Measurements from ENCODE around the gene LAMA4.

Gene LAMA4

DNA sequence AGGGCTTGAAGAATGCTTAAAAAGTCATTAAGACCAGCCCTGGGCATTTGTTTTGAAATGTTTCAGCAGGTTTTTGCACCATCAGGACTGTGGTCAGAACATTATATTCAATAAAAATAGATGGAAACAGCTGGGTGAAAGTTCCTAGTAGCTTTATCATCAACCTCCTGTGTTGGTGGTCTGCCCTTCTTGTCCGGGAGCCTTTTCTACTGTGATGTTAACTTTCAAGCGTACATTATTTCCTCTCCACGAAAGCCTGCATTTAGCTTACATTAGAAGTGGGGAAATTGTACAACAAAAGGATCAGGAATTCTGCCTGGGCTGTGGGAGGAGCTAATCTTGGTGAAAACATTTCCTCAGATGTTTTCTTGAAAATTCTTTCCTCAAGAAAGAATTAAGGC lies 71.1 kb downstream of the LAMA4 start:
- no peaks in the 10 kb centered on the region for H3K9me3 ChIP-seq (ENCODE audit: control insufficient read depth, insufficient read depth, low read length)
- no peak overlapping the region for H3K4me3 ChIP-seq (ENCODE audit: low read depth, low read length)
- H3K9ac ChIP-seq (ENCODE audit: low read depth, low read length): no peak overlapping the region
- no peak overlapping the region for H3K27ac ChIP-seq (ENCODE audit: low read depth, low read length)
- H3K36me3 ChIP-seq (ENCODE audit: control insufficient read depth, insufficient read depth, low read length): no peaks in the 10 kb centered on the region
- H3K4me1 ChIP-seq (ENCODE audit: control insufficient read depth, insufficient read depth, low read length): no peaks in the 10 kb centered on the region; the same call in 1 of the 2 replicates
- no peaks in the 10 kb centered on the region for H3K27me3 ChIP-seq (ENCODE audit: control insufficient read depth, insufficient read depth, low read length)

DNA sequence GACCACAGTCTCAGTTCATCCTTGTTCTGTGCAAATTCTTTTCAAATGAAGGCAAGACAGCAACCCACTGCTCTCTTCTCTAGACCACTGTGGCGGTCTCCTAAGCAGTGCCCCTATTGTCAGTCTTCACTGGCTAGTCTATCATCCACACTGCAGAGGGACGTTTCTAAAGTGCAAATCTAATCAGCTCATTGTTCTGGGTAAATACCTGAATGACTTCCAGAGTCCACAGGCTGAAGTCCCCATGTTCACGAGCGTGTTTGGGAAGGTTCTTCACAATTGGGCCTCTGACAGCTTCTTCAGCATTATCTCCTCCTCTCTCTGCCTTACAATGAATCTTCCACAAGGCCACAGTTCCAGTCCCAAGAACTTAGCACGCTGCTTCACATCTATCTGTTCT lies 73.2 kb downstream of the LAMA4 start:
- H3K9me3 ChIP-seq (ENCODE audit: control insufficient read depth, insufficient read depth, low read length): no peaks in the 10 kb centered on the region
- no peaks in the 10 kb centered on the region for H3K36me3 ChIP-seq (ENCODE audit: control insufficient read depth, insufficient read depth, low read length)
- H3K27ac ChIP-seq (ENCODE audit: low read depth, low read length): no peak overlapping the region
- no peaks in the 10 kb centered on the region; the same call in 1 of the 2 replicates for H3K4me1 ChIP-seq (ENCODE audit: control insufficient read depth, insufficient read depth, low read length)
- no peak overlapping the region for H3K4me3 ChIP-seq (ENCODE audit: low read depth, low read length)
- no peaks in the 10 kb centered on the region for H3K27me3 ChIP-seq (ENCODE audit: control insufficient read depth, insufficient read depth, low read length)
- no peak overlapping the region for H3K9ac ChIP-seq (ENCODE audit: low read depth, low read length)

DNA sequence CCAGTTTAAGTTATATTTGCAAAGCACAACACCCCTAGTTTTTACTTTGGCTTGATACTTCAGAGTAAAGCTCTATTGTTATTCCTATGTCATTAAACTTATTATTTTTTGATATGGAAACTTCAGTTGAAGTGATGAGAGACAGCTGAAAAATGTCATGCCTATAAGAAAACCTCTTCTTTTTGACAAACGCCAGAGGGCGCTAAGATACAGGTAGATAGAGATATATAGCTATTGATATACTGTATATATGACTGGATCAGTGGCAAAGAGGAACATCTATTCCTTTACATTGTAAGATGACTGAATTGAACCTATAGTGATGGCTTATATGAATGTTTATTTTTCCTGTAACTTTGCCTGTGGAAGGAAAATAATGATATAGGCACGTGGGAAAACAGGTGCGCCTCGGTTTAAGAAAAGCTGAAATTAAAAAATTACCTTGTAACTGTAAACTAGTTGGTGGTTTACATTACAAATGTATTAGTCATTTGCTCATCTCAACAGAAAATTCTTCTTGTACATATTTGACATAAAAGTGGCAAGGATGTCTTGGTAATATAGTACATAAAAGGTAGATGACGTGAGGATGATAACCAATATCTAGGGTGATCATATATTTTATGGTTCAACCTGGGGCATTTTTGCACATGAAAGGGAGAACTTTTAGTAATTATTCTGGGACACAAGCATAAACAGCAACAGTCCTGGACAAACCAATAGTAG lies 74.1 kb downstream of the LAMA4 start:
- H3K27ac ChIP-seq (ENCODE audit: low read depth, low read length): no peak overlapping the region
- no peaks in the 10 kb centered on the region for H3K36me3 ChIP-seq (ENCODE audit: control insufficient read depth, insufficient read depth, low read length)
- no peaks in the 10 kb centered on the region for H3K27me3 ChIP-seq (ENCODE audit: control insufficient read depth, insufficient read depth, low read length)
- no peak overlapping the region for H3K4me3 ChIP-seq (ENCODE audit: low read depth, low read length)
- H3K4me1 ChIP-seq (ENCODE audit: control insufficient read depth, insufficient read depth, low read length): no peaks in the 10 kb centered on the region; the same call in 1 of the 2 replicates
- no peaks in the 10 kb centered on the region for H3K9me3 ChIP-seq (ENCODE audit: control insufficient read depth, insufficient read depth, low read length)
- no peak overlapping the region for H3K9ac ChIP-seq (ENCODE audit: low read depth, low read length)

DNA sequence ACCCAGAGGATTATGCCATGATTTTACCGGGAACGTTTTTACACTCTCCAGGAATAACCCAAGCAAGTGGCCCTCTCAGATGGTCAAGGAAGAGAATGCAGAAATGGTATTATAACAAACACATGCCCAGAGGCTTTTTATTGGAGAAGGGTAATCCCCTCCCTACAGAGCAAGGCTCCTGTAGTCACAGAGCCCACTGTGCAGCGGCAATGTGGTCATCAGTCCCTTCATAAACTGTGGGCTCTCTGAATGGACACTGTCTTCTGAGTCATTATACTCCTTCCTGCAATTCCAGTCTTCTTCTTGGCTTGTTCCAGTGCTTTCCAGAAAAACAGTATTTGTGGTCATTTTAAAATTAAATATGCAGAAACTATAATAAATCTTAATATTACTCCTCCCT lies 74.7 kb downstream of the LAMA4 start:
- Histone ChIP-seq H3K27me3 (ENCODE audit: control insufficient read depth, insufficient read depth, low read length) (no peaks in the 10 kb centered on the region), H3K27ac (ENCODE audit: low read depth, low read length) (no peak overlapping the region), H3K4me3 (ENCODE audit: low read depth, low read length) (no peak overlapping the region), H3K36me3 (ENCODE audit: control insufficient read depth, insufficient read depth, low read length) (no peaks in the 10 kb centered on the region), H3K9me3 (ENCODE audit: control insufficient read depth, insufficient read depth, low read length) (no peaks in the 10 kb centered on the region), H3K9ac (ENCODE audit: low read depth, low read length) (no peak overlapping the region), H3K4me1 (ENCODE audit: control insufficient read depth, insufficient read depth, low read length) (no peaks in the 10 kb centered on the region)

DNA sequence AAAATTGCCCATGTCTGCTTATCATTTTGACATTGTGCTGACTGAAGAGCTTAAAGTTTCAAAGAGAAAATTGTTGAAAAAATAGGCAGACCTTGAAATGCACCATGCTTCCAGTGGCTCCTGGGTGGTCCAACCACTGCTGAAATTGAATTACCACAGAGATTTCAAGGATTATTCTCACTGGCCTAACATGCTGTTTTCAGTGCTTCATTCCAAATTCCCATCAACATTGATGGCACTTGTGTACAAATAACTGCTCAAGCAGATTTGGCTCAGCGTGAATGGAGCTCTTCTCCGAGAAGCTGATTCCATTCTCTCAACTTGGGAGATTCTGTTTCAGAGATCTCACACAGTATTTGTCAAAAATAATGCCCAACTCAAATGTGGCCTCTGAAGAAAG lies 75.5 kb downstream of the LAMA4 start:
- H3K9ac ChIP-seq (ENCODE audit: low read depth, low read length): no peak overlapping the region
- H3K4me1 ChIP-seq (ENCODE audit: control insufficient read depth, insufficient read depth, low read length): no peaks in the 10 kb centered on the region
- no peaks in the 10 kb centered on the region for H3K27me3 ChIP-seq (ENCODE audit: control insufficient read depth, insufficient read depth, low read length)
- H3K4me3 ChIP-seq (ENCODE audit: low read depth, low read length): no peak overlapping the region
- no peaks in the 10 kb centered on the region for H3K36me3 ChIP-seq (ENCODE audit: control insufficient read depth, insufficient read depth, low read length)
- H3K27ac ChIP-seq (ENCODE audit: low read depth, low read length): no peak overlapping the region
- H3K9me3 ChIP-seq (ENCODE audit: control insufficient read depth, insufficient read depth, low read length): no peaks in the 10 kb centered on the region

DNA sequence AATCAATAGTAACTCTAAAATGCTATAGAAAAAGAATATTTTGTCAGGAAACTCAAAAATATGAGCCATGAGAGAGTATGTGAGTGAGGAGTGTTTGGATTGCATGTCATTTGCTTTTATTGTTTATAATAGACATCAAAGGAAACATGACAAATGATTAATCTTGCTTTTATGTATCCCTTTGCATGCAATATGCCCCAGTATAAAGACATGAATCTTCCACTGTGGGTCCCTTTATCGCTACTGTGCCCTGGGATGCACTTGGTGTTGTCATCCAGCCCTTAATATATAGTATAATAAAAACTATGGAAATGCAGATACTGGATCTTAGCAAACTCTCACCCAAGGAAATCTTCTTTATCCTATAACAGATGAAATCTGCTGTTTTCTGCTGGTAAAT lies 77.3 kb downstream of the LAMA4 start:
- no peak overlapping the region for H3K9ac ChIP-seq (ENCODE audit: low read depth, low read length)
- H3K27ac ChIP-seq (ENCODE audit: low read depth, low read length): no peak overlapping the region
- H3K4me3 ChIP-seq (ENCODE audit: low read depth, low read length): no peak overlapping the region
- no peaks in the 10 kb centered on the region for H3K27me3 ChIP-seq (ENCODE audit: control insufficient read depth, insufficient read depth, low read length)
- no peaks in the 10 kb centered on the region for H3K36me3 ChIP-seq (ENCODE audit: control insufficient read depth, insufficient read depth, low read length)
- H3K9me3 ChIP-seq (ENCODE audit: control insufficient read depth, insufficient read depth, low read length): no peaks in the 10 kb centered on the region
- peaks cover 3% of the 10 kb centered on the region; the same call in 1 of the 2 replicates for H3K4me1 ChIP-seq (ENCODE audit: control insufficient read depth, insufficient read depth, low read length)

DNA sequence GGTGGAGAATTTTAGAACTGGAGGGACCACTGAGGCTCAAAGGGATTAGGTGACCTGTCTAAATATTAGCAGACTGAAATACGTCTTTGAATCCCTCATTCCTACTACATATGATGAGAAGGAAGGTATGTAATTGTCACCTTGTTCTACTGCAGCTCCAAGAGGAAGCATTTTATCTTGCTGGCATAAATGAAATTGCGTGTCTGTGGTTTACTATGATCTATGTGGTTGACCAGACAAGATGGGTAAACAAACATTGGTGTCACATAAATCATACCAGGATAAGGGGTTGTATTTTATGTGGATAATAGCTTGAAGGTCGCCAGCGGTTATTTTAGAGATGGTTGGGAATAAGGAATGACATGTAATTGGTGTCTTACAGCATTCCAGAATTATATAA lies 78.2 kb downstream of the LAMA4 start:
- Histone ChIP-seq H3K4me1 (ENCODE audit: control insufficient read depth, insufficient read depth, low read length) (peaks cover 3% of the 10 kb centered on the region; the same call in 1 of the 2 replicates), H3K36me3 (ENCODE audit: control insufficient read depth, insufficient read depth, low read length) (no peaks in the 10 kb centered on the region), H3K4me3 (ENCODE audit: low read depth, low read length) (no peak overlapping the region), H3K27me3 (ENCODE audit: control insufficient read depth, insufficient read depth, low read length) (no peaks in the 10 kb centered on the region), H3K9ac (ENCODE audit: low read depth, low read length) (no peak overlapping the region), H3K27ac (ENCODE audit: low read depth, low read length) (no peak overlapping the region), H3K9me3 (ENCODE audit: control insufficient read depth, insufficient read depth, low read length) (no peaks in the 10 kb centered on the region)

DNA sequence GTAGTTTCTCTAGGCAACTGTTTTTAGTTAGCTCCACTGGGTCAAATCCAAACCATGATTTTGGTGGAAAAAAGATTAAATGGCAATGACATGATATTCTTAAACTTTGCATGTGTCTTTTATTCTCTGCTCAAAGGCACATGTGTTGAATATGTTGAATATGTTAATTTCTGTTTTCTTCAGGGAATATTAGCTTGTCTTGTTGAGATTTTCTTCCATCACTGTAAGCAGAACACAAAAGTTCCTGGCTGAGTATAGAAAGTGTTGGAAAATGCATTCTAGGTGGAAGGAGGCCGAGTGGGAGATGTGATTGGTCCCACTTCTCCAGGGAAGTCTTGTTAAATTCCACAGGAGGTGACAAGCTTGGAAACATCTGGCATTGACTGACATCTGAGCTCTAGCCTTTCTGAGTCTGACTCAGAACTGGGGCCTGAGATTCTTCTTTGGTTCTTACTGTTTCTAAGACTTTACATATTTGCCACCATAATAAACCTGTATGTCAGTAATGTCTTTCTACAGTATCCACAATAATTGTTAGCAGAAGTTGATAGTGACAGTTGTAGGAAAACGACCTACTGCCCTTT lies 81.1 kb downstream of the LAMA4 start:
- Histone ChIP-seq H3K27ac (ENCODE audit: low read depth, low read length) (no peak overlapping the region), H3K9ac (ENCODE audit: low read depth, low read length) (no peak overlapping the region), H3K36me3 (ENCODE audit: control insufficient read depth, insufficient read depth, low read length) (no peaks in the 10 kb centered on the region), H3K27me3 (ENCODE audit: control insufficient read depth, insufficient read depth, low read length) (no peaks in the 10 kb centered on the region), H3K4me3 (ENCODE audit: low read depth, low read length) (no peak overlapping the region), H3K4me1 (ENCODE audit: control insufficient read depth, insufficient read depth, low read length) (peaks cover 3% of the 10 kb centered on the region; the same call in 1 of the 2 replicates), H3K9me3 (ENCODE audit: control insufficient read depth, insufficient read depth, low read length) (no peaks in the 10 kb centered on the region)

DNA sequence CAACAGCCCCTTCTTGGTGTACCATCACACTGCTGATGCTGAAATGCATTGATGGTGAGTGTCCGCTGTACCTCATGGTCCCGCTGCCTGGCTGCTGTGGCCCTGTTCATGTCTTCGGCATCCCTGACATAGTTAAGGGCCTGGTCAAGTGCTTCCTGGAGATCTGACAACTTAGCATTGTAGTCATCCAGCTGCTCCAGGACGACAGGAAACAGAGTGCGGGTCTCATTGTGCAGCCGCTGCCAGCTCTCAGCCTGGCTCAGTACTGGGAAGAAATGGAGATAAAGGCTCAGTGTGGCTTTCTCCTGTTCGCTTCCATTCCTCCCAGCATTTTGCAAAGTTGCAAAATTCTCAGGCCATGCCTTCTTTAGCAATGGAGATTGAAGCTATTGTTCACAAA lies 81.8 kb downstream of the LAMA4 start:
- Histone ChIP-seq H3K27me3 (ENCODE audit: control insufficient read depth, insufficient read depth, low read length) (no peaks in the 10 kb centered on the region), H3K4me3 (ENCODE audit: low read depth, low read length) (no peak overlapping the region), H3K27ac (ENCODE audit: low read depth, low read length) (no peak overlapping the region), H3K9ac (ENCODE audit: low read depth, low read length) (no peak overlapping the region), H3K36me3 (ENCODE audit: control insufficient read depth, insufficient read depth, low read length) (no peaks in the 10 kb centered on the region), H3K9me3 (ENCODE audit: control insufficient read depth, insufficient read depth, low read length) (no peaks in the 10 kb centered on the region), H3K4me1 (ENCODE audit: control insufficient read depth, insufficient read depth, low read length) (peaks cover 3% of the 10 kb centered on the region; the same call in 1 of the 2 replicates)

DNA sequence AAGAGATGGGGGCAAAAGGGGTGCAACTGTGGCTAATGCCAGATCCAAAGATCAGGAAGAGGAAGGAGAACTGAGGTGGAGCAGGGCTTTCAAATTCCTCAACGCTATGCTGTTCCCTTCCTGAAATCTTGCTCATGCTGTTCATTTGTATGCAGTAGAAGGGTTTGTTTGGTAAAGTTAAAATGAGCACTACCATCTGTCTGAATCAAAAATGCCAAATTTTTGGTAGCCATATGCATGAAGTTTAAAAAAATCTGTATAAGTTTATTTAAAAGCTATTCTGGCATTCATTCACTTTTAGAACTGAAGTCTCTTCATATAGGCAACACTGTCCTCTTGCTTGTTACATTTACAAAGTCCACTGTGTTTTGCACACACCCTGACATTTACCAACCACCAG lies 84.8 kb downstream of the LAMA4 start:
- Histone ChIP-seq H3K4me3 (ENCODE audit: low read depth, low read length) (no peak overlapping the region), H3K9me3 (ENCODE audit: control insufficient read depth, insufficient read depth, low read length) (no peaks in the 10 kb centered on the region)

More for the DNA sequence above, 84.8 kb downstream of the LAMA4 start:
- H3K27me3 ChIP-seq (ENCODE audit: control insufficient read depth, insufficient read depth, low read length): no peaks in the 10 kb centered on the region
- peaks cover 3% of the 10 kb centered on the region; the same call in 1 of the 2 replicates for H3K4me1 ChIP-seq (ENCODE audit: control insufficient read depth, insufficient read depth, low read length)
- no peaks in the 10 kb centered on the region for H3K36me3 ChIP-seq (ENCODE audit: control insufficient read depth, insufficient read depth, low read length)
- H3K9ac ChIP-seq (ENCODE audit: low read depth, low read length): no peak overlapping the region
- H3K27ac ChIP-seq (ENCODE audit: low read depth, low read length): no peak overlapping the region

Data from HUES48 (cell line).